ENCODE measurements around the gene HACD2.
A peak's percentile ranks its signal among the peaks of the same experiment; 100 is the strongest.

The HACD2 gene

DNA sequence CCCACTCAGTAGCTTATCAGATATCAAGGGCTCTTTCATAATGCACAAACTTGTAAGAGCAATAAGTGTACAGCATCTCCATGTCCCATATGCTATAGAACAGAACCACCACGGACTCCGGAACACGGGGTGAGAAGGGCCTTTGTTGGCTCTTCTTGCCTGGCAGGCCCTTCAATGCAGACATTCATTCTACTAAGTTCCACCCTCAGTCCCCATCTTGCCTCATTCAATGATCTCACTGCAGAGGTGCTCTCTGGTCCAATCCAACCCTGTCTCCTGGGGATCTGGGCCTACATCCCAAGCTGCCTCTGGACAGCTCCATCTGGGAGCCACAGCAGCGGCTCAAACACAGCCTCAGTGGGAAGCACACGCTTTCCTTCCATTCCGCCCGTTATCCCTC, 16.8 kb downstream of the HACD2 start:
- DNase-seq, result no peak

- DNase-seq, result no peak
Observed at GRCh38 chr3:123564056-123564455, 20.8 kb downstream of the HACD2 start.

DNA sequence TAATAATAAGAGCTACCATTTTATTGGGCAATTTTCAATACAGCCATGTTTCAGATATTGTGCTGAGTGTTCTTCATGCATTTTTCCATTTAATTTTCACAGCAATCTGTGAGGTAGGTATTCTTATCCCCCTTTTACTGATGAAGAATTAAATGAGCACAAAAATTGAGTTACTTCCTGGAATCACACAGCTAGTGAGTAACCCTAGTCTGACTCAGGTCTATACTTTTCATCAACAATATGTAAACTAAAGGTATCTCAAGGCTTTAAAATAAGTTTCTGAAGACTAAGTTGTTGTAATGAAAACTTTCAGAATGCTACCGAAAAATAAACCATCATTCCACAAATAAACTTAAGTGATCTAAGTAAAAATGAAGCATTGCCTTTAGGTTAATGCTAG, 22.3 kb downstream of the HACD2 start:
- no peak for DNase-seq

DNA sequence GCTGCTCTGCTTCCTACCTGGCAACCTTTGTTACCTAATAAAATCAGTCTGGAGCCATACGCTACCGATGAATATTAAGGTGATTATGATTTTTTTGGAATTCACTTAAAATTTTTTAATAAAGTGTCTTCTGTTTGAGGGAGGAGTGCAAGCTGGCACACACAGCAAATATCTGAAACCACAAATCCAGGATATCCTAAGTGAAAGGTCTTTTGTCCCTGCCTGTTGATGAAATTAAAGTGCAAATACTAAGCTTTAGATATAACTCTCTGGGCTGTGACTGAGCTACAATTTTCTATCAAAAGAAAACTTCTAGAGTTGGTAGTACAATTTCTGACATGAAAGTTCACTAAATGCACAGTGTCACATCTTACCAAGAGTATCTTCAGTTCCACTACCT, 23.7 kb downstream of the HACD2 start:
- no peak for DNase-seq

- peak; percentile 48 for DNase-seq
Observed at GRCh38 chr3:123559040-123559861, 25.6 kb downstream of the HACD2 start.

DNA sequence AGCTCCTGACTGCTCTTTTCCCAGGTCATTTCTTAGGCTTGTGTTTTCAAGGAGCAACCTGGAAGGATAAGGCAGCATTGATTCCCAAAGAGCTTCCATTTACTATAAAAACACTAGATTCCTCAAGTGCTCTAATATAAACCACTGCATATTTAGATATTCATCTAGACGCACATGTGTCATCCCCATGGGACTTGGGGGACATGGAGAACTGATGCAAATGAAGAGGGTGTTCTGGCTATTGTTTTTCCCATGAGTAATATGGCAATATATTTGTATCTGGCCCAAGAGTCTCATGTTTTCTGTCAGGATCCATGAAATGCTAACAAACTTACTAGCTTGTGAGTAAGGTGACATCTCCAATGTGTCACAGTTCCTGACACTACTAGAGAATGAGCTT, 31.3 kb downstream of the HACD2 start:
- DNase-seq, result no peak

DNA sequence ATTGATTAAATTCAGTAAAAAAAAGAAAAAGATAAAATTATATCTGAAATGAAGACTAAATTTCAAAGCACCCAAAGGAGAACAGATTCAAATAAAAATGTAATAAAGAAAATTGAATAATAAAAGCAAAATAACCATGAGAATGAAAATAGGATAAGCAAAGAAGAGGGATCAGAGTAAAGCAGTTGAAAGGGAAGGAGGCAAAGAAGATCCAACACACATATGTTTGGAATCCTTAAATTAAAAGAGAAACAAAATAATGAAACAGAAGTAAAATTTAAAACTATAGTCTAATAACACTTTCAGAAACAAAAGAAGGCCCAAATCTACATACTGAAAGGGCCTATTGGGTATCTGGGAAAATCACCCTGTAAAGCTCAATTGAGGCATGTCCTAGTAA, 32.1 kb downstream of the HACD2 start:
- no peak for DNase-seq

DNA sequence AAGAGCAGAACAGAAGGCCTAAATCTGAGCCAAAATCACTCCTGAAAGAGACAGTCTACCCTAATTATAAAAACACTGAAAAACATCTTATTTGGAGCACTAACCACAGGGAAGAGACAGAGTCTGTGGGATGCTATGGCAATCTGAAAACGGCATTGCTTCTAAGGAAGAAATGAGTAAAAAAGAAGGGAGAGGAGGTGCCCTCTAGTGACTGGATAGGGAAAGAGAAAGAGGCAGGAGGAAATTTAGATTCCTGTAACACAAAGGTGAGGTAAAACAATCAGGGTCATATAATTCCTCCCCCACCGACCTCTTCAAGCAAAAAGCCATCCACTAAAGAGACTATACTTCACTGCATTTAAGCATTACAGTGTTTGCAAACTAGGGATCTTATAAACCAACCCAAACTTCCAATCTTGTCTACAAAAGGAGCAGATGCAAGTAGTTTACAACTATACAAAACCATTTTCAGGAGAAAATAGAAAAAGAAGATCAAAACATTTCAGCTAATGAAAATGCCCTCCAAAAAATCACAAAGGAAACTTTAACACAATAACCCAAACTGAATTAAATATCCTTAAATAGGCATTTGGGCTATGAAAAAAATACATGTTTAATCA, 32.6 kb downstream of the HACD2 start:
- DNase-seq, result no peak

DNA sequence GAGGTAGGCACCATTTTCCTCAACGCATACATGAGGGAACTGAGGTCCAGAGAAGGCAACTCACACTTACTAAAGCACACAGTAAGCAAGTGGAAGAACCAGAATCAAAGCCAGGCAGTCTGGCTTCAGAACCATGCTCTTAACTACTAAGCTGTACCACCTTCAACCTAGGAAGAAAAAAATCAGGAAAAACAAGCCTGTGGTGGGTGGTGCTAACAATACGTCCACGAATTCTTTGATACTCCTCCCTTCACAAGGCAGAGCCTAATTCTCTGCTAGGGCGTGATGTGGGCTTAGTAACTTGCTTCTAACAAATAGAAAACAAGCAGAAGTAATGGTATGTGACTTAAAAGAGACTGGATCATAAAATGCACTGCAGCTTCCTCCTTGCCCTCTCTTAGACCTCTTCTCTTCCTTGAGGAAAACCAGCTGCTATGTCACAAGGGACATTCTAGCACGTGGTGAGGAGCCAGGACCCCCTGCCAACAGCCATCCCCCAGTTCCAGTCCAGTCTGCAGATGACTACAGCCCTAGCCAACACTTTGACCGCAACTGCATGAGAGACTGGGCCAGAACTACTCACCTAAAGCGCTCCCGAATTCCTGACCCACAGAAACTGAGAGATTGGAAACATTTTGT, 36.9 kb downstream of the HACD2 start:
- no peak for DNase-seq

DNA sequence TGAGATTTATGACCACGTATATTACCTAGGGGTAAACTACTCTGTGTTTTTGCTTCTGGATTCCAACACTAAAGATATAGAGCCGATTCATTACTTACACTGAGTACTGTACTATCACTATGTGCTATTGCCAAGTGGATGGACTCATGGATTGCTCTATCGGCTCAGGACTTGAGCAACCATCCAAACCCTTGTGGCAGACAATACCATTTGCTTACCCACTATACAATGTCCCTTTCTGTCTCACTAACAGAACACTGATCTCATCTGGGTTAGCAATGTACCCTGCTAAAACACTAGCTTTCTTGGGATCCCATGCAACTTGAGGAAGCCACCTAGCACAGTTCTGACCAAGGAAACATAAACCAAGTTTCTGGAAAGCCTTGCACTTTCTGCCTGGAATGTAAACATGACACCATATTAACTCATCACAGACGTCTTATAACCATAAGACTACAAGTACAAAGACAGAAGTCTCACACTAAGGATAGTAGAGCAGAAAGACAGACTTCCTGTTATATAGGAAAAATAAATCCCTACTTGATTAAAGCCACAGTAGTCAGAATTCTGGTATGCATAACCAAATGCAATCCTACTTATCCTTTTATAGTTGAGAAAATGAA, 38.6 kb downstream of the HACD2 start:
- DNase-seq, result no peak

GRCh38 chr3:123543950-123544349, 40.9 kb downstream of the HACD2 start:
- DNase-seq, result no peak

GRCh38 chr3:123540285-123540684, 44.6 kb downstream of the HACD2 start:
- peak; percentile 64 for DNase-seq

- DNase-seq, result no peak
Observed at GRCh38 chr3:123536153-123536895, 48.5 kb downstream of the HACD2 start.

DNA sequence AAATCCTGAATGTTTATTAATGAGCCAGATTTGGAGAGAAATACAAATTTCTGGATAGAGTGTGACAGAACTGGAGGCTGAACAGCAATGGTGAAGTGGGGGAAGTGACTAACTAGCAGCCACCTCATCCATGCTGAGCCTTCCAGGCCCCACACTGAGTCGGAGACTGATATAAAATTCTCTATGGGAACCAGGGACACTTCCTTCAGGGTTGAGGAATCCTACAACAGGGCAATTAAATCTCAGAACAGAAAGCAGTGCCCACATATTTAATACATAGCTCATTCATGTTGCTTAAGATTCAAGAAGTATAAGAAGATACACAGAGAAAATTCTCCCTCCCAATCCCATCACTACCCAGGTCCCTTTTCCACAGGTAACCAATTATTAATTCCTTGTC, 49.3 kb downstream of the HACD2 start:
- DNase-seq, result no peak

GRCh38 chr3:123534264-123534663, 50.6 kb downstream of the HACD2 start:
- DNase-seq, result no peak

DNA sequence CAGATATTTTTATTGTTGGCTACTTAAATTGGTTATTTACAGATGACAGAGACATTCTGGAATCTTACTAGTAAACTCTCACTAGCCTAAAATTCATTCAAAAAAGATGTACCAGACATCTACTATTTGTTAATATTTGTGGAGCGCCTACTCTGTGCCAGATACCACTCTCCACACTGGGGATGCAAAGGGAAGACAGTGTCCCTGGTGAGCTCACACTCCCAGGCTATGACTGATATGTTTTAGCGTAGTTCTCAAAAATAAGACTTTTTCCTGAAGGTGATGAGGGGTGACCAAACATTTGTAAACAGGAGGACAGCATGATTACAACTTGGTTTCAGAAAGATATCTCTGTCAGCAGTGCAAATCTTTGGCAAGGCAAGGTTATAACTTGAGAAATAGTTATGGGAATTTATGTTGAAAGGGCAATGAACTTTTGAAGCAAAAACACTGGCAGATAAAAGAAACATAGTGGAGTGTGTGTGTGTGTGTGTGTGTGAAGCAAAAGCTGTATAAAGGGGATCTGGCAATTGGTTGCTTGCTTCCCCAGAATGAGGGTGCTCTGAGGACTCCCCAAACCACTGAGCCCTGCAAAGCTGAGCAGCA, 51.2 kb downstream of the HACD2 start:
- no peak for DNase-seq

GRCh38 chr3:123528130-123528529, 56.7 kb downstream of the HACD2 start:
- DNase-seq, result no peak

GRCh38 chr3:123527046-123527445, 57.8 kb downstream of the HACD2 start:
- DNase-seq, result no peak

GRCh38 chr3:123526474-123526873, 58.4 kb downstream of the HACD2 start:
- DNase-seq, result no peak

GRCh38 chr3:123525433-123525832, 59.4 kb downstream of the HACD2 start:
- no peak for DNase-seq

DNA sequence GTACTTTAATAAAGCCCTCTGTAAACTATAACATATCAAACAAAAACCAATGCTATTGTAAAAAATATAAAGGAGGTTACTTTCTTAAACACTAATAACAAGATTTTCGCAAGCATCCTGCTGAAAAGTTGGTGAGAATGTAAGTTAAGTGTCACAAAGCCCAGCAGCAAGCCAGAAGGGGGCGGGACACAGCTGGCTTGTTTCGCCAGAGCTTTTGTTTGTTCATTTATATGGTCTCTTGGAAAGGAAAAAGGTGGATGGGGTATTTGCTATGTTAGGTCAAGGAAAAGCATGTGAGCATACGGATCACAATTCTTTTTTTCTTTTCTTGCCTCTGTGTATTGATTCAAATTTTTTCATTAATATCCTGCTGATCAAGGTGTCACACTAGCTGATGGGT, 59.9 kb downstream of the HACD2 start:
- DNase-seq, result no peak

DNA sequence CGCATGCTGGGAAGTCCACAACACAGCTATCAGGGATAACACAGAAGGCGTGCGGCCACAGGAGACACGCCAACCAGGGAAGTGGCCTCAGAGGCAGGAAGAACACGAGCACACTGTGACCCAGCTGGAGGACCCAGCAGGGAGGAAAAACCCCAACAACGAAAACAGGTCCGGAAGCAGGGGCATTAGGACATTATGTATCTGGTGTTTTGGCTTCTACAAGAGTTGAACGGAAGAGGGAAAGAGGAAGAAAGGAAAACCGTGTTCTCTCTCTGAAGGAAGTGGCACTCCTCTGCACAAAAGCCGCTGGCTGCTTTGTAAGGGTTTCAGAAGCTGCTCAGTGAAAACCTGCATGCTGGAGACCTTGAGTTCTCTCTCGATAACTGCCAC, 61.8 kb downstream of the HACD2 start:
- DNase-seq, result no peak

Data from DMS79 treated with DMSO at 0.1 percent for 48 hours (cell line).